LHCN-M2 (cell line): ENCODE measurements around the gene TTC12. TPM values are rescaled to one million over a fixed set of nuclear protein-coding genes. Genes with fewer than 3 reads are reported as not detected.
A peak's percentile ranks its signal among the peaks of the same experiment; 100 is the strongest.

Source experiments
- DNase-seq: peaks from one replicate; pipeline ENCODE4 v3.0.0-alpha.2; 2012; ENCODE audit warnings: low read depth
- total RNA-seq: library from RNA; depleted of rRNA; stranded (reverse); fragments of >200 nt; gene quantifications from 2 replicates; pipeline ENCODE4 v1.2.3, GENCODE V29; 2014

The TTC12 gene
- total RNA-seq, 1 experiment from 2014 or later, result 14.0 TPM

DNA sequence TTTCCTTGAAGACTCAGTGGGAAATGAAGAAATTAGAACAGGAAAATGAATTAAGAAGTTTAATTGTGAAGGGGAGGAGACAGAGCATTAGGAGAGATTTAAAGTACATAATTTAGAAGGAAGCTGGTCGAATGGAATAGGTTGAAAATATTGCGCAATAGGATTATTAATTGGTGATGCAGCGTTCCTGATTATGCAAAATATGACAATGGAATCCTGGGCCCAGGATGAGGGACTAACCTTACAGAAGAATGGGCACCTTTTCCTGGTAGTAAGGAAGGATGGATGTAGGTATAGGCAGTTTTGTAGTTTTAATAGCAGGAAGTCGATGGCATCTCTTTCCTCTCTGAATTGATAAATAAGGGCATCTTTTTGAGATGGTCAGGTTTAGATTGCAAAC is 7.8 kb downstream of the TTC12 start:
- no peak for DNase-seq

DNA sequence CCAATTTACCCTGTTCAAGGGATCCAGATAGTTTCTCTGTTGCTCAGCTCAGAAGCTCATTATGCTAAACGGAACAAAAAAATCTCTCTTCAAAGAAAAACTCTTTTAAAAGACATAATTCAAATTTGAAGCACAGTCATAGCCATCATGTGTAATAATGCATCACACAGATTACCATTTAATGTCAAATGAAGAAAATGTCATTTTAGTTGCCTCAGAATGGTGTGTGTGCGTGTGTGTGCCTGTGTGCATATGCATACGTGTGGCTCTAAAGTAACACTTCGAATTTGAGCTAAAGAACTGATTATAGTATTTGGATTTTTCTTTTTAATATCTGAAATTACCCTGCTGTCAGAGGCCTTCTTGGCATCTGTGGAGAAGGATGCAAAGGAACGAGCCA is 9.9 kb downstream of the TTC12 start:
- DNase-seq, result no peak

DNA sequence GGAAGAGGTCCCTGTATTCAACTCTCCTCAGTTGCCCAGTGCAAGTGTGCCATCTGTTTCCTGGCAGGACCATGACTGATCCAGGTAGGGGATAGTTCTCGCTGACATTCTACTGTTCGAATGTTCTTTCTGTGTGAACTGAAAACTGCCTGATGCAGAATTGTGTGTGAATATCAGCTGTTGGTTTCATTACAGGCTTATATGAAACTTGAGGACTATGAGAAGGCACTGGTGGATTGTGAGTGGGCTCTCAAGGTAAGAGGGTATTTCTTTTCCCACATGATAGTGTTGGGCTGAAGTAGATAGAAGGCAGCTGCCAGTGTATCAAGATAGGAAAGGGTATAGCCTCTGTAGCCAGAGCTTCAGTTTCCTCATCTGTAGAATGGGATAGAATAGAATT is 15.3 kb downstream of the TTC12 start:
- no peak for DNase-seq

DNA sequence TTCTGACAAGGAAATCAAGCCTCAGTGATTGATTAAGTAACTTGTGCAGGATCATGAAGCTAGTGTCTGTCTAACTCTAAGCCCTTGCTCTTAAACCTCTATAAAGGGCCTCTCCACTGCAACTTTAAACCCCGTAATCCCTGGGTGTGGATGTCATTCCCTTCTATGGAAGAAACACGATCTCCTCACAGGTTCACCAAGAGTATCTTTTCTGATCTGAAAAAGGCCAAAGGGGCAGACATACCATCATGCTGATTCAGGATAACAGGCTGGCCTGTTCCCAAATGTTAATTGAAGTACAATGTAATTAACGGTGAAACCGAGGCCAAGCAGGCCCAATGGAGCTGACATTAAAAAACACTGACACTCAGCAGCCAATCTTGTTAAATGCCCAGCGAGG is 17.1 kb downstream of the TTC12 start:
- no peak for DNase-seq

DNA sequence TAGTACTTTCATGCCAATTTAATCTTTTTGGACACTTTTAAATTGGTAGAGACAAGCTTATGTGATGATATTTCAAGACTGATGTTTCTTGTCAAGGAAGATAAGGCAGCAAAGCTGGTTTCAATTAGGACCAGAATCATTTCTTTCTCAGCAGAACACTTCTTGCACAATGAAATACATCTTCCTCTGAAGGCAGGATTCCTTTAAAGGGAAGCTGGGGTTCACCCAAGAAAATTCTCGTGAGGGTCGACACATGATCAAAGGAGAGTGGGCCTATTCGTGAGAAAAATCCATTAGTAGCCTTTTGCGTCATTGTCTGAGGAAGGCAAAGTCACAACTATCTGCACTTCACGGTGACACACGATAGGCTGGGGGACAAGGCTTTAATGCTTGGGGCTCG is 17.6 kb downstream of the TTC12 start:
- no peak for DNase-seq

DNA sequence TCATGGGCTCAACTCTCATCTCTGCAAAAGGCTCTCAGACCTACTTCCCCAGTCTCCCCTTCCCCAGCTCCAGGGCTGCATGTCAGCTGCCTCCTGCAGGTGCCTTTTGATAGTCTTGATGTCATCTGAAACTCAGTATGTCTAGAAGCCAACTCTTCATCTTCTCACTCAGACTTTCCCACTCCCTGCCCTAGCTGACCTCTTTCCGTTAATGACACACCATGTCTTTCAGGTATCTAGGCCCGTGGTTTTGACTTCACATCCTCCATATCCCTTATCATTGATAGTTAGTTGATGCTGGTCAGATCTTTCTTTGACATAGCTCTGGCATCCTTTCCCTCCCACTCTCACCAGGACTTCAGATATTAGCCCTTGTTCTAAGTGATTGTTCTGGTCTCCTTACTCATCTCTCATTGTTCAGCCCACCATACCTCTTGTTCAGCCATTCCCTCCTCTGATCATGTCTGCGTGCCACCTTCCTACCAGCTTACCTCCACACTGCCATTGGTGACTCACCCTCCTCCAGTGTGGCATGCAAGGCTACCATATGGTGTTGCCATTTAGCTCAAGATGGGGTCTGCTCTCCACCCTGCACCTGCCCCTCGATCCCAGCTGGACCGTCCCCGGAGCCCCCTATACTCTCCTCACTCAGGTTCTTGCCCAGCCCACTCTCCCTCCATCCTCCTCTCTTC is 18.4 kb downstream of the TTC12 start:
- no peak for DNase-seq

DNA sequence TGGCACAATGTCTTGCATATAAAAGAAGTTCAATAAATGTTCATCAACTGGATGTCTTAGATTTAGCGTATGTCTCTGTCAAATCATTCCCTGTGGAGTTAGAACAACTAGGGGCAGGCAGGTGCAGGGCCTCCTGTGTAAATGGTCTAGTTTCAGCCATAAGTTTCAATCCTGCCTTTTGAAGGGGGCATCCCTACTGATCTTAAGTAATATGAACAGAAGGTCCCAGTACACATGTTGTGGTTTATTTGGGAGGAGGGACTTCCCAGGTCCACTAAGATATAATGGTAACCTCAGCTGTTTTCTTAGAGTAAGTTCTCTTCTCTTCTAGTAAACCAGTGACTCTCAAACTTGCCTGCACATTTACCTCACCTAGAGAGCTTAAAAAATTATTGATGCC is 19.8 kb downstream of the TTC12 start:
- no peak for DNase-seq

DNA sequence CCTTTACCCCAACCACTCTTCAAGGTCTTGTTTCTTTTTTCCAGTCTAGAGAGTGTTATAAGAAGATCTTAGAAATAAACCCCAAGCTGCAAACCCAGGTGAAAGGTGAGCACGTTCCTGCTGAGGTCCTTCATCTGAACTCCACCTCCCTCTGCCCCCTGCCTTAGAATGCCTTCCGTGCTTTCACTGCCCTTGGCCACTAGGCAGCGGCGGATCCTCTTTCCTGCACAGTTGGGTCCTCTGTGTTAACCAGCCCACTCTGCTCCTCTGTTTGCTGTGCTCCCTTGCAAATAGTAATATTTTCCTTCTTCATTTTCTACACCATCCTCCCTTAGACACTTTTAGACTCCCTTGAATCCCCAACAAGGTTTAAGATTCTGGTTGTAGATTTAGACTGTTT is 24.3 kb downstream of the TTC12 start:
- DNase-seq, result no peak

DNA sequence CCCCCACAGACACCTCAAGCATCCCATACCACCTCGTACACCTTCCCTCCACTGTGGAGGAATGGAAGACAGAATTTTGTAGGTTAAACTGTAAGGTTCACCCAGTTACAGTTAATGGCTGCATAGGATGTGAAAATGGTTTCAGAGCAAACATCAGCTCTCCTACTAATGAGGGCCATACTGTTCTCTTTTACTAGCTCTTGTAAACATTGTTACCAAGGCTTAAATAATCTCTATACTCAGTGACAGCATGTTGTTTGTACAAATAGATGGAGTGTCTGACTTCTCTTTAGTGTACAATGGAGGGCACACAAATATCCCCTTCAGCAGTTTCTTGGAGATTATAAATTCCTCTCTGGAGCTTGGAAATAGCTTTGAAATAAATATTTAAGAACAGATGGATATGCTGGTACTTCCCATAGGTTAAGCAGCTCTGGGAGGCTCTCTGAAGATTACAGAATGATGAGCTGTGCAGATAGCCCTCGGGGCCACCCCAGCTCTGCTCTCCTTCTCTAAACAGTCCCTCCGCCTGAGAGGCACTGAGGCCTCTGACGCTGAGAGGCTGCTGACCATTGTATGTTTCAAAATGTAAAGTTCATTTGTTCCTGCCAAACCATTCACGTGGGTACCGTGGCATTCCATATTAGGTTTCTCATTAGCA is 25.7 kb downstream of the TTC12 start:
- no peak for DNase-seq

DNA sequence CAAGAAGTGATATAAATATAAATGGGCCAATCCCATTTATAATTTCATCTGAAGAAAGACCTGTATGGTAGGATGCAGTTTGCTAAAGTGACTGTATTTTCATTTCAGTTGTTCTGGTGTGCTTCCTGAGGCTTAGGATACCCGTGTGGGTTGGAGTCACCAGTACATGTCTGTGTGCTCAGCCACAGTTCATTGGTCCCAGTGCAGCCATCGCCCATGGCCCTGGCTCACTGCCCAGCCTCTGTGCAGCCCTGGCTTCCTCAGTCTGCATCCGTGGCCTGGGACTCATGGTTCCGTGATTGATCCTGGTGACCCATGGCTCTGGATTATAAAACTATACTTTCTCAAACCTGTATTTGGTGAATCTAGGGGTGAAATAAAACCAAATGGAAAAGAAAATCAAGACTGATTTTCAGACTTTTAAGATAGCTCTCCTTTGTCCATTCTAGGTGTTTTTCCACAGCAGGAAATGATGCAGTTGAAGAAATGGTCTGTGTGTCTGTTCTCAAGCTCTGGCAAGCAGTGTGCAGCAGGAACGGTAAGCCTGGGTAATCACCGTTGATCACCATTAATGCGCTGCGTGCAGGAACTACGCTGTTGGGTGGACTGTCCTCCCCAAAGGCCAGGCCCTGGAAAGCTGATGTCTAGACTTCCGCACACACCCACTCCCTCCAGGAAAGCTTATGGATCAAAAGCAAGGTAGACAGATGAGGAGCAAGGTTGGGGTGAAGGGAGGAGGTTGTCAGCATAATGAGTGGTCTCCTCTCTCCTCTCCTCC is 27.2 kb downstream of the TTC12 start:
- no peak for DNase-seq

DNA sequence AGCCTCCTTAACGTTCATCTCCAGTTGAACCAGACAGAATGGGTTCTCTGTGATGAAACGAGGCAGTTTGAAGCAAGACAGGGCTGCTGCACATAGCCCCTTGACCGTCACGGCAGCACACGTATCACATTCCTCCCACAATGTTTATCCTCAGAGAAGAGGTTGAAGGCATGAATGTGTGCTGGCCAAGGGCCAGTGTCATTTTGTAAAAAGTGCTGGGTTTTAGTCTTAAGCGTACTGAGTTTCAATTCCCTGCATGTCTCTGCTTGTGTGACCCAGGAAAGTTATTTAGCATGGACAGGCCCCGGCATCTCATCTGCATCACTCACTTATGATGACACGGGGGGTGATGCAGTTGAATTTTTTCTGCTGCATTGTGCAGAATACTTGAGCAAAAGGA is 31.6 kb downstream of the TTC12 start:
- DNase-seq, result no peak

DNA sequence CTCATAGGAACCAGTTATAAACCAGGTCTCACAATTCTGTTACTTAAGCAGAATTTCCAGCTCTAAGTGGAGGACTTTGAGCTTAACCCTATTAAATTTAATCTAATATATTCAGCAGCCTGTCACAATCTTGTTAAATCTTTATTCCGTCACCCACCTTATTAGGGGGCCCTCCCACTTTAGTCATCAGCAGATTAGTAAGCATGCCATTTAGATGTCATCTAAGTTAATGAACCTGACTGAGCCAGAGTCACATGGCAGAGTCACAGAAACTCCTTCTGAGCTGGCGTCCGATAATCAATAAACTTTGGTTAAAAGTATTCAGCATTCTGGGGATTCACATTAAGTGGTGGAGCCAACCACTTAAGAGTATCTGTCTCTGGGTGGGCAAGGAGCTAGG is 35.1 kb downstream of the TTC12 start:
- no peak for DNase-seq

DNA sequence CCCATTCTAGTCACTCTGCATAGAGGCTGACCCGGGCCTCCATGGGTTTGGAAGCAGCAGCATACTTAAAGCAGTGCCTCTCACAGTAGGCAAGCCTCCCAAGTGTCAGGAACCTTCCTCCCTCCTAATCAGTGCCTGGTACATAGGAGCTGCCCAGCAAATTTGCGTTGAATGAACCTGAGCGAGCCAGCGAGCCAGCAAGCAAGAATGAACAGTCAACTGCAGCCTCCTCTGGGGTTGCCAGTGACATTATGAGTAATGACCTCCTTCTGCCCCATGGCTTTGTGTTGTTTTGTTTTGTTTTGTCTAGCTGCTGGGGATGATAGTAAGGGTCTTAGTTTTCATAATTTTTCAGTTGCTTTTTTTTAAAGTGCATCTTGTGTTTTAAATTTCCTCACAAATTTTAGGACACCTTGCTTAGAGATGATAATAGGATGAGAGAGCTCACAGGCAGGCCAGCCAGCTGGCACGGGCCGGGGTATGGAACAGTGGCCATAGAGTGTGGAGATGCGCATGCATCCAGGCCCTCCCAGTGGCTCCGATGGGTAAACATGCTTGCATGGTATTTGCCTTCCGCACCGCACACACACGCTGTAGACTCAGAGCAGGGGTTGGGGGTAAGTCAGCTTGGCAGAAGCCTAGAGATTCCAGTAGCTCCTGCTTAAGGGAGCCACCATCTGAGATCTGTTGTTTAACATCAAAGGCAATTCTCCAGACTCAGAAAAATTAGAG is 36.1 kb downstream of the TTC12 start:
- DNase-seq, result no peak

DNA sequence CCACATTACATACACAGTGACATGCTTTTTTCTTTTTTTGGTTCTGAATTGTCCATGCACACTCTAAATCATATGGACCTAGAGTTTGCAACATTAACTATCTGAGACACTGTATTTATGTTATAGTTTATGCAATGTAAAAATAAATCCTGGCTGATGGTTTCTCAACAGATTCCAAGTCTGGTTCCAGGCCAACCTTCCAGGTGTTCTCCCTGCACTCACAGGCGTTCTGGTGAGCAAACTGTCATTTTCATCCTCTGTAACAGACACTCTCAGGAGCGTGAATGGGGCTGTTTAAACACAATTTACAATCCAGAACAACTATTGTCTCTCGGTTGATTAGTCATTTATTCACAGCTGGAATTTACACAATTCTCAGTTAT is 36.7 kb downstream of the TTC12 start:
- DNase-seq, result no peak

DNA sequence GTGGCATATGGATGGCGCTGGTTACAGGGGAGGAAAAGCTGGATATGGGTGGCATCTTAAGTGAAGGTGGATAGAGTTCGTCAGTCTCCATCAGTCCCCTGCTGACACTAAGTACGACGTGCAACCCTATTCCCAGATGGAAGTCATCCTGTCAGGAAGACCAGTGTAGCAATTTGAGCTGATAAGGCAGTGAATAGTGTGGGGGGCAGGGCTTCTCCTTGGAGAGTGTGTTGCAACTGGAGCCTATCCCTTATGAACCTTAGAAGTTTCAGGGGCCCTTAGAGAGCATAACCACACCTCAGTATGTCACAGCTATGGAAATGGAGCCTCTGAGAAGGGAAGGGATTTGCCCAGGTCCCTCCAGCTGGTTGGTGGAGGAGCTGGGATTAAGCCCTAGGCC is 37.1 kb downstream of the TTC12 start:
- DNase-seq, result no peak

DNA sequence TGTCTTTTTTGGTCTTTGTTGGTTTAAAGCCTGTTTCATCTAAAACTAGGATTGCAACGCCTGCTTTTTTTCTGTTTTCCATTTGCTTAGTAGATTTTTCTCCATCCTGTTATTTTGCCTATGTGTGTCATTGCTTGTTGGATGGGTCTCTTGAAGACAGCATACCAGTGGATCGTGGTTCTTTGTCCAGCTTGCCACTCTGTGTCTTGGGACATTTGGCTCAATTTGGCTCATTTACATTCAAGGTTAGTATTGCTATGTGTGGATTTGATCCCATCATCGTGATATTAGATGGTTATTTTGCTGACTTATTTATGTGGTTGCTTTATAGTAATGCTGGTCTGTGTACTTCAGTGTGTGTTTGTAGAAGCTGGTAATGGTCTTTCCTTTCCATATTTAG is 41.8 kb downstream of the TTC12 start:
- DNase-seq, result no peak

DNA sequence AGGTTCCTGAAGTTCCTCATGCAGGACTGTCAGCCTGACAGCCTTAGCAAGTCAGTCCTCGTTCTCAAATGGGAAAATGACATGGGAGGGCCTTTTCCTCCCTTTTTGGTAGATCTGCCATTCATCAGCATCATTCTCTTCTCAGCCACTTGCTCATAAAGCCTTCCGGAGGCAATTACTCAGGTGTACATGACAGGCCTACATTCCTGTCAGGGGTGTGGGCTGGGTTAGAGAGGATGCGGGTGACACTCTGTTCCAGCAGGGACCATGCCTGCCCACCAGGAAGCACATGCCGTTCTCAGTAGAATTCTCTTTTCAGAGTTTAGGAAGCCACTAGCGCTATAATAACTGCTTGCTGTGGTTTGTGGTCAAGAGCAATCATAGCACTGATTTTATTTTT is 49.0 kb downstream of the TTC12 start:
- DNase-seq, result peak; percentile 85

DNA sequence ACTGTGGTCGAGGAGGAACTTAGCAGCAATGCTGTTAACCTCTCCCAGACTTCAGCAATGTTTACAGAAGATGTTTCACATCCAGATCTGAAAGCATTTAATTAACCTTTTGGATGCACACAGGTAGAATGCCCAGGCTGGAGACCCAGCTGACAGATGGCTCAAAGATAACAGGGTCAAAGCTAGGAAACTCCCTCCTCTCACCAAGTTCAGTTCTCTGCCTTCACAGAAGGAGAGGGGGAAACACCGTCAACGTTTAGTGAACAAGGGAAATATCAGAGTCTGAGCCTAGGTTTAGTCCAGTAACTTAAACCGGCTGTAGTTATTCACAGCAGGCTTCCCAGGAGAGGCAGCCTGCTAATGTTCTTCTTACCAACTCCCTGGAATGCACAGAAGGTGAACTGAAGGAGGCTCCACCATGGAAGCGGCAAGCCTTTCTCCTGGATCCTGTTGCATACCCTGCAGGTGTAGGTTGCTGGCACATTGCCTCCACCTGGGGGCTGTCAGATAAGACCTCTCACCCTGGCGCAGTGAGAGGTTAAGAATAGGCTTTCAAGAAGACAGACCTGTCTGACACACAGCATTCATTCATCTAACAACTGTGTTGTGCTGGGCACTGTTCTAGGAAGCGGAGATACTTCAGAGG is 49.7 kb downstream of the TTC12 start:
- DNase-seq, result no peak

DNA sequence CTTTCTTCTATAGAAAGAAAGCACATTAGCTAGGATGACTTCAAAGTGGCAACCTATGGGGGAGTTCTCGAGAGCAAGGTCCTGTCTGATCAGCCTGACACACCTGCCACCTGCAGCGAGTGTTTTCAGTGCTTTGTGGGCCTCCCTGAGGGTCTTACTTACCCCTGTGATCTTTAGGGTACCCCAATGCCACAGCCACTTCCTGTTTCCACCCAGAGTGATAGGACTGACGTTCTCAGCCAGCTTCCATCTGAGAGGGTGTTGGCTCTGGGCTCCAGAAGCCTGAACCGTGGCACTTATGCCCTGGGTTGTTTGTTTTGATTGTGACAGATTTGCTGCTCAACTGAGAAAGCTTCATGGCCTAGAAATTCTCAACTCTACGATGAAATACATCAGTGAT is 51.5 kb downstream of the TTC12 start:
- DNase-seq, result no peak

DNA sequence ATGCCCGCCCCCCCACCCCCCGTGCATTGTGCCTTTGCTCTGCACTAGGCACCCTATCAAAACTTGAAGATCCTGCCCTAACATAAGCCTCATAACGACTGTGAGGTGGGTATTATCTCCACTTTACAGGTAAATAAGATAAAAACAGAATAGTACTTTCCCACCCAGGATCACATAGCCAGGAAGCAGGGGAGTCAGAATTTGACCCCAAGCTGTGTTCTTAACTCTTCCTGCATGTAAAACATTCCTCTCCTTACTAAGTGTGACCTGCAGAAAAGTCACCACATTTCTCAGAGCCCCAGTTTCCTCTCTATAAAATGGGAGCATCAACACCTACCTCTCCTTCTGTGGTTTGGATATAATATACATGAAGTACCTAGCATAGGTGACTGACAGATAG is 55.0 kb downstream of the TTC12 start:
- DNase-seq, result no peak

DNA sequence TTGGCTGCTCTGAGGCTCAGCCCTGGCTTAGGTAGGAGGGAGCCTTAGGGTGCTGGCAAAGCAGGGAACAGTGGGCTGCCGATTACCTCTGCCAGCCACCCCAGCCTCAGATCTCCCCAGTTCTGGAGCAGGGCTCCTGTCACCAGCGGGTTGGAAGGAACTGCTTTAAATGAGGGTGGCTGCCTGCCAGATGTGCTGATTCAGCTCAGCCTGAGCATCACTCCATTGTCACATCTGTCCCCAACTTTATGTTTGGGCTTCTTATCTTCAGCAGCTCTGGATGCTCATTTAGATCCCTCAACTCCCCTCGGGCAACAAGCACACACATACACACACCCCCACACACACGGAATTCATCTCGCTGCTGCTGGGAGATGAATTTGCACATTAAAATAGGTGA is 56.3 kb downstream of the TTC12 start:
- DNase-seq, result no peak

DNA sequence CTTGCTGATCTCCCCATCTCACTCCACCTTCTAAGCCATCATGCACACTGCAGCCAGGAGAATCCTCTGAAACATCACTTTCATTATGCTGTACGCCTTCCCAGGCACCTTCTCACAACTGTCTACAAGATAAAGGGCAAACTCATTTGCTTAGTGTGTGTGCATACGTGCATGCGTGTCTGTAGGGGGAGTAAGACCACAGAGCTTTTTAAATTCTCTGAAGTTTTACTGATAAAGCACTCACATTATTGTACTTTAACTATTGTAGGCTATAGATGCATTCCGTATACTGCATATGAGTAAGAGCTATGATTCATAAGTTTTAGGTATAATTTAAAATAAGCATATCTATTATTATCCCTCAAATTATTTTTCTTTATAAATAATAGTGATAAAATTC is 57.9 kb downstream of the TTC12 start:
- DNase-seq, result no peak
